Psoas muscle (tissue), 8 donors: Measurements from ENCODE around the gene DDAH2. TPM values are rescaled to one million over a fixed set of nuclear protein-coding genes. Genes with fewer than 3 reads are reported as not detected.
A peak's percentile ranks its signal among the peaks of the same experiment; 100 is the strongest.

ENCODE experiments used
- ATAC-seq, 4 donors: fragments of 200-7000 bp; cut with Tn5 transposase; one replicate each; pipeline ENCODE4 v1.9.1; 2020; ENCODE audit warnings: moderate library complexity in 3 of 4, mild to moderate bottlenecking in 2 of 4
- DNase-seq, 2 donors: peaks; one replicate each; pipeline ENCODE4 v3.0.0-alpha.2; 2020
- H3K27ac ChIP-seq: fragments of 200-600 bp; one replicate; pipeline ENCODE4 v1.8.0; 2022
- H3K27me3 ChIP-seq, 3 donors: fragments of 200-600 bp in 1 of 3; one replicate each; pipeline versions ENCODE4 v1.6.1 to v1.8.0; 2013 to 2022; ENCODE audit warnings: low read length in 2 of 3, mild to moderate bottlenecking in 2 of 3, moderate library complexity in 1 of 3; ENCODE audit not compliant: insufficient read depth in 3 of 3
- H3K36me3 ChIP-seq, 2 donors: fragments of 200-600 bp in 1 of 2; one replicate each; pipeline versions ENCODE4 v1.6.1 to v1.8.0; 2013 to 2022; ENCODE audit warnings: low read depth in 1 of 2, mild to moderate bottlenecking in 1 of 2, moderate library complexity in 1 of 2; ENCODE audit not compliant: insufficient read depth in 1 of 2
- H3K4me1 ChIP-seq: fragments of 200-600 bp; one replicate; pipeline ENCODE4 v1.8.0; 2022
- H3K4me3 ChIP-seq: fragments of 200-600 bp; one replicate; pipeline ENCODE4 v1.8.0; 2022; ENCODE audit warnings: mild to moderate bottlenecking
- H3K9me3 ChIP-seq: fragments of 200-600 bp; one replicate; pipeline ENCODE4 v1.8.0; 2022
- WGBS, 3 donors: extraction: QIAGEN DNeasy Blood & Tissue Kit; methylation state at CpG; one replicate each; pipeline versions ENCODE4 v1.1.6 to v1.1.7; 2013; 5-methylcytosine and 5-hydroxymethylcytosine counted together
- intact Hi-C, 2 donors: fragments of 100-400 bp; cut with DNase I; formaldehyde crosslinking; loops; one replicate each; pipeline versions ENCODE4 v1.11.0 to v1.14.2; 2022
- polyA plus RNA-seq, 3 donors: library from polyadenylated mRNA; stranded (reverse); fragments of 200-250 nt; gene quantifications; one replicate each; pipeline ENCODE4 v1.2.3, GENCODE V29; 2013
- total RNA-seq, 4 donors: library from RNA; stranded (reverse); fragmentation: NEBNext Ultra II Directional in 2 of 4; extraction: Animal tissue kit (Norgen Biotek cat#: 25700) in 2 of 4; gene quantifications; one replicate each; pipeline versions ENCODE4 v1.2.1 to v1.2.4, GENCODE V29; 2021 to 2023
- TF ChIP-seq, protein P1 (sequence below): fragments of 200-600 bp; IDR thresholded peaks from one replicate; pipeline ENCODE4 v1.8.0; 2022; ENCODE audit warnings: antibody characterized with exemption
- donor health status: healthy with polysubstance abuse.
- donor health status: DM: no; HTN: no; CAD: no; lungs with moderate emphysema.
- donor health status: Bipolar disorder and iron deficiency.
- donor health status: healthy.
- donor health status: DM: yes; HTN: yes; CAD: no.
- donor health status: DM: no; HTN: no; CAD: no.
- donor health status: DM: no; HTN: no; CAD: no.
- donor health status: DM: yes; HTN: yes; CAD: no.

Gene DDAH2
- total and polyA plus RNA-seq, 7 donors, result 6.3 to 16.2 (median 11.1) TPM

DNA sequence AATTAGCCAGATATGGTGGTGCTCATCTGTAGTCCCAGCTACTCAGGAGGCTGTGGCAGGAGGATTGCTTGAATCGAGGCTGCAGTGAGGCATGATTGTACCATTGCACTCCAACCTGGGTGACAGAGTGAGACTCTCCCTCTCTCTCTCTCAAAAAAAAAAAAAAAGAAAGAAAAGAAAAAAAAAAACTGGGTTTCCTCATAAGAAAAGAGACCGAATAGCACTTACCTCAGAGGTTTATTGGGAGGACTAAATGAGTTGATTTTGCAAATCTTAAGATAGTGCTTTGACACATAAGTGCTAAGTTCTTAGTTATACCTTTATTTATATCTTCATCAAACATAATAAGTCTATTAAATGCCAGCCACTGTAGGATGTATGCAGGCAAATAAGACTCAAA, 41.8 kb upstream of the DDAH2 start:
- Histone ChIP-seq H3K36me3 (peaks cover 0 to 24% of the 10 kb centered on the region in 2 donors), H3K27me3 (no peaks in the 10 kb centered on the region), H3K4me1 (no peaks in the 10 kb centered on the region), H3K9me3 (no peaks in the 10 kb centered on the region), H3K27ac (no peak overlapping the region), H3K4me3 (no peak overlapping the region)
- ATAC-seq, result no peak
- intact Hi-C loops, result loop anchor here in 1 of 2 donors (5.0 to 10.0 kb wide), 2 partner anchors 61 to 94 kb away; partner anchors contain the start of gene NEU1
- no peak for DNase-seq
- WGBS, 3 donors, result 87 to 94% (median 87%) methylated on average over 2 of the region's 2 CpGs
- TF ChIP-seq, protein P1, sequence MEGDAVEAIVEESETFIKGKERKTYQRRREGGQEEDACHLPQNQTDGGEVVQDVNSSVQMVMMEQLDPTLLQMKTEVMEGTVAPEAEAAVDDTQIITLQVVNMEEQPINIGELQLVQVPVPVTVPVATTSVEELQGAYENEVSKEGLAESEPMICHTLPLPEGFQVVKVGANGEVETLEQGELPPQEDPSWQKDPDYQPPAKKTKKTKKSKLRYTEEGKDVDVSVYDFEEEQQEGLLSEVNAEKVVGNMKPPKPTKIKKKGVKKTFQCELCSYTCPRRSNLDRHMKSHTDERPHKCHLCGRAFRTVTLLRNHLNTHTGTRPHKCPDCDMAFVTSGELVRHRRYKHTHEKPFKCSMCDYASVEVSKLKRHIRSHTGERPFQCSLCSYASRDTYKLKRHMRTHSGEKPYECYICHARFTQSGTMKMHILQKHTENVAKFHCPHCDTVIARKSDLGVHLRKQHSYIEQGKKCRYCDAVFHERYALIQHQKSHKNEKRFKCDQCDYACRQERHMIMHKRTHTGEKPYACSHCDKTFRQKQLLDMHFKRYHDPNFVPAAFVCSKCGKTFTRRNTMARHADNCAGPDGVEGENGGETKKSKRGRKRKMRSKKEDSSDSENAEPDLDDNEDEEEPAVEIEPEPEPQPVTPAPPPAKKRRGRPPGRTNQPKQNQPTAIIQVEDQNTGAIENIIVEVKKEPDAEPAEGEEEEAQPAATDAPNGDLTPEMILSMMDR, result no peak

DNA sequence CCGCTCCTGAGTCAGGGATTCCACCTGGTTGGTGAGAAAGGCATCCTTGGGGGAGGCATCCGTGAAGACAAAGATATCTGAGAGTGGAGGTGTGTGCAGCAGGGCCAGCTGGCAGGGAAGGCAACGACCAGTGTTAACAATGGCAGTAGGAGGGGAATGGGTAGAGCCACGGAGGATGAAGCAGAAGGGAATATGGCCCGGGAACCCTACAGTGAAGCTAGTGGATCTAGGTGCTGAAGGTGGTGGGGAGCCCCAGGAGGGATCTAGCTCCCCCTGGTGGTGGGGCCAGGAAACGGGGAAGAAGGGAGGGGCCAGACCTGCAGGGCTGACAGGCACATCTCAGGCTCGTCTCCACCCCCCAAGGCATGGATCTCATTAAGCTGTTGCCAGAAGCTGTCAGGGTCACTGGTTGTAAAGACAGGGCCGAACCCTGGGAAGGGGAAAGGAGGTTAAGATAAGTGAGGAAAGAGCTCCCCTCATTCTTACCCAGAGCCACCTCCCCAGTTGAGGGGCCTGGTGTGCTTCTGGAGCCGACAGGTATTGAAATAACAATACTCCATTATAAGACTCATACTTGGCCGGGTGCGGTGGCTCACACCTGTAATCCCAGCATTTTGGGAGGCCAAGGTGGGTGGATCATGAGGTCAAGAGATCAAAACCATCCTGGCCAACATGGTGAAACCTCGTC, 40.7 kb upstream of the DDAH2 start:
- WGBS, 3 donors, result 56 to 65% (median 56%) methylated on average over 12 of the region's 12 CpGs
- H3K4me3 ChIP-seq, result no peak overlapping the region
- H3K27ac ChIP-seq, result no peak overlapping the region
- H3K9me3 ChIP-seq, result no peaks in the 10 kb centered on the region
- TF ChIP-seq, protein P1, result peak; percentile 87
- DNase-seq (peak; percentile 73 to 88), ATAC-seq (peak; percentile 82 to 85 (median 84))
- H3K4me1 ChIP-seq, result no peaks in the 10 kb centered on the region
- H3K27me3 ChIP-seq, result no peaks in the 10 kb centered on the region
- intact Hi-C loops, result loop anchor here (2.0 to 10.0 kb wide), 4 partner anchors 62 to 95 kb away; partner anchors contain the start of genes LY6G5C (in 2 of the 2) and NEU1 (in 1 of the 2)
- H3K36me3 ChIP-seq, result peaks cover 0 to 32% of the 10 kb centered on the region in 2 donors

DNA sequence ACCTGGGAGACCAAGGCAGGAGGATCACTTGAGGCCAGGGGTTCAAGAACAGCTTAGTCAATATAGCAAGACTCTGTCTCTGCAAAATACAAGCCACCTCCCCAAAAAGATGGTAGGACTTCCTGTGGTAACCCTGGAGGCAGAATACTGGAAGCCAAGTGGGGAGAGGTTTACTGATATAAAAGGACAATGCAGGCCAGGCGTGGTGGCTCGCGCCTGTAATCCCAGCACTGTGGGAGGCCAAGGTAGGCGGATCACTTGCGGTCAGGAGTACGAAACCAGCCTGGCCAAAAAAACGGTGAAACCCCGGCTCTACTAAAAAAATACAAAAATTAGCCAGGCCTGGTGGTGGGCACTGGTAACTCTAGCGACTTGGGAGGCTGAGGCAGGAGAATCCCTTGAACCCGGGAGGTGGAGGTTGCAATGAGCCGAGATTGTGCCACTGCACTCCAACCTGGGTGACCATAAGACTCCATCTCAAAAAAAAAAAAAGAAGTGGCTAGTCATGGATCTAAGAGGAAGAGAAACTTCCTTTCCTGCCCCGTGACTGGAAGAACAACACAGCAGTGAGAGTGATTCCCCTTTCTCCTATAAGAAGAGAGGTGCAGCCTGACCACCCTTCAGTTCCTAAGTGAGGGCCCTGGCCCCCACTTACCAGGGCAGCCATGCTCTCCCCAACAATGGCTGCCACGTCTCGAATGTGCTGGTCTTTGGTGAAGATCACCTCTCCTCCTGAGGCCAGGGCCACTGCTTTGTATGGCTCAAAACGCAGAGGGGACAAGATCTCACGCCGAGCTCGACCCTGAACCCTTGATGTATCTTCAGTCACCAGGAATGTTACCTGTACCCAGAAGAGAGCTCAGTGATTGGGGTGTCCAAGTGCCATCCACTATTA, 39.5 kb upstream of the DDAH2 start:
- no peak overlapping the region for H3K4me3 ChIP-seq
- 89 to 90% (median 89%) methylated on average over 18 of the region's 18 CpGs for WGBS, 3 donors
- H3K27ac ChIP-seq, result no peak overlapping the region
- intact Hi-C loops, result loop anchor here (2.0 to 5.0 kb wide), 2 partner anchors 86 to 88 kb away; partner anchors contain the start of gene LY6G5C (in 2 of the 2)
- no peak for DNase-seq
- H3K27me3 ChIP-seq, result no peaks in the 10 kb centered on the region
- TF ChIP-seq, protein P1, result no peak
- H3K4me1 ChIP-seq, result no peaks in the 10 kb centered on the region
- H3K9me3 ChIP-seq, result no peaks in the 10 kb centered on the region
- peaks cover 0 to 39% of the 10 kb centered on the region in 2 donors for H3K36me3 ChIP-seq
- no peak for ATAC-seq

DNA sequence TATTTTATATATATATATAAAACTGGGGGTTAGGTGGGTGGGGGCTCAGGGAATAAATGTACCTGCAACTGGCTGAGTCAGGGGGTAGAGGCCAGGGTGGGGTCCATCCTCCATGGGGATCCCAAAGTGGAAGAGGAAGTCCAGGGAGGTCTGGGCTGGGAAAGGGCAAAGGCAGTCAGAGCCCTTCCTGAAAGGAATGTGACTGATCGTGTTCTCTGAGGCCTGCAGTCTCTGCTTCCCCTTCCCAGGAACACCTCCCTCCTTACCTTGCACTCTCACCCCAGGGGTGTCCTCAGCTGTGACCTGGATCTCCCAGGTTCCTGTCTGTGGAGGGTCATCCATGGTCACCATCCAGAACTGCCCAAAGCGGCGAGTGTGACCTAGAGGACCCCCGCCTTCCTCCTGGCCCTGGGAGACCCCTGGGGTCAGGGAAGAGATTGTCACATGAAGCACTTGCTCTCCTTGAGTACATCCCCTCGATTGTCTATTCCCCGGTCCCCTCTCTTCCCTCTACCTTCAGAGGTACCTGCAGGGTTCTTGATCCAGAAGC, 38.1 kb upstream of the DDAH2 start:
- intact Hi-C loops, result loop anchor here in 1 of 2 donors (5.0 kb wide), 1 partner anchor 85 kb away; the partner anchor contains the start of gene LY6G5C
- no peaks in the 10 kb centered on the region for H3K4me1 ChIP-seq
- ATAC-seq (no peak), DNase-seq (no peak)
- no peaks in the 10 kb centered on the region for H3K9me3 ChIP-seq
- H3K36me3 ChIP-seq, result peaks cover 0 to 39% of the 10 kb centered on the region in 2 donors
- TF ChIP-seq, protein P1, result no peak
- no peaks in the 10 kb centered on the region for H3K27me3 ChIP-seq
- 84 to 87% (median 86%) methylated on average over 6 of the region's 6 CpGs for WGBS, 3 donors
- no peak overlapping the region for H3K27ac ChIP-seq
- no peak overlapping the region for H3K4me3 ChIP-seq
